ENCODE data around the gene G3BP2. TPM values are rescaled to one million over a fixed set of nuclear protein-coding genes. Genes with fewer than 3 reads are reported as not detected.

Gene G3BP2
- total and polyA plus RNA-seq, 10 of the 15 experiments (the other 5 are each of a cell fraction or from before 2014, with no cell fraction given), result 22.2 to 176 (median 102) TPM

GRCh38 chr4:75710246-75710645 lies 37.0 kb upstream of the G3BP2 start:
- no peak overlapping the region for H3K4me3 ChIP-seq
- H2AFZ ChIP-seq (ENCODE audit: control insufficient read depth, low read depth, low read length), result no peak overlapping the region
- DNase-seq (ENCODE audit: low read depth, low spot score) (no peak), ATAC-seq (no peak), FAIRE-seq (no peak)
- BruUV-seq (replicated peaks), result no TSS peak
- CTCF ChIA-PET, result interaction anchor here (0.8 to 3.9 kb wide), 13 partner anchors 9 to 837 kb away, joined by 3 to 28 read pairs (median 5); partner anchors contain the start of gene USO1
- no peaks in the 10 kb centered on the region for H3K9me3 ChIP-seq (replicated peaks; ENCODE audit: control insufficient read depth, insufficient read depth, low read length)
- no peaks in the 10 kb centered on the region; the same call in 1 of the 2 replicates for H3K4me1 ChIP-seq (ENCODE audit: control insufficient read depth, insufficient read depth, low read length)
- no peaks in the 10 kb centered on the region for H3K36me3 ChIP-seq (ENCODE audit: control insufficient read depth in 2 of 2, insufficient read depth in 2 of 2, low read length in 1 of 2)
- no peak overlapping the region for H3K4me2 ChIP-seq (ENCODE audit: control insufficient read depth, insufficient read depth)
- no peak overlapping the region for H3K9ac ChIP-seq (ENCODE audit: control insufficient read depth, insufficient read depth, low read length)
- TF ChIP-seq ZNF687 (IDR thresholded peaks at IDR 0.05) (no peak), FOXK2 (IDR thresholded peaks at IDR 0.05) (no peak), ZNF24 (IDR thresholded peaks at IDR 0.05) (no peak), GATAD2B (conservative IDR thresholded peaks at IDR 0.05; ENCODE audit: low read depth) (no peak), ATF7 (IDR thresholded peaks at IDR 0.05; ENCODE audit: low read depth) (no peak), RELB (IDR thresholded peaks at IDR 0.05; ENCODE audit: low read depth) (no peak), EED (IDR thresholded peaks at IDR 0.05; ENCODE audit: low read depth) (no peak), CEBPB (IDR thresholded peaks at IDR 0.05; ENCODE audit: borderline replicate concordance in 1 of 2, low read depth in 2 of 2, low read length in 2 of 2) (no peak), LARP7 (IDR thresholded peaks at IDR 0.05) (no peak), SUZ12 (IDR thresholded peaks at IDR 0.05; ENCODE audit: unreplicated experiment) (no peak), MYC (IDR thresholded peaks at IDR 0.05; ENCODE audit: insufficient read depth, insufficient read length, insufficient replicate concordance, low read length, severe bottlenecking) (no peak), BMI1 (IDR thresholded peaks at IDR 0.05; ENCODE audit: borderline replicate concordance) (no peak)
- SMC1A ChIA-PET (ENCODE audit: uncharacterized antibody, unreplicated experiment), result interaction anchor here (0.9 to 2.3 kb wide), 9 partner anchors 12 to 135 kb away, joined by 3 to 13 read pairs (median 3); partner anchors contain the start of gene USO1
- 67% methylated on average over 4 of the region's 4 CpGs for WGBS (ENCODE audit: insufficient coverage, insufficient replicate concordance, low lambda C conversion rate, missing lambda C conversion rate)
- no peaks in the 10 kb centered on the region for H4K20me1 ChIP-seq (ENCODE audit: control insufficient read depth, insufficient read depth)
- no peak overlapping the region for H3K27ac ChIP-seq (ENCODE audit: control insufficient read depth, insufficient read depth)
- intact Hi-C loops (cut with micrococcal nuclease; ENCODE audit: unreplicated experiment), result no loop called here
- in situ Hi-C loops (cut with MboI), result no loop called here
- no peaks in the 10 kb centered on the region for H3K79me2 ChIP-seq (ENCODE audit: control insufficient read depth, insufficient read depth, low read length)
- no peaks in the 10 kb centered on the region for H3K27me3 ChIP-seq (replicated peaks in 1 of 2; ENCODE audit: control insufficient read depth in 2 of 2, insufficient read depth in 2 of 2, low read length in 1 of 2)
- RAD21 ChIA-PET (ENCODE audit: unreplicated experiment), result interaction anchor here (0.8 to 3.4 kb wide), 7 partner anchors 12 to 140 kb away, joined by 3 to 16 read pairs (median 5); partner anchors contain the start of gene USO1
- POLR2A ChIA-PET, result interaction anchor here (0.8 to 1.7 kb wide), 2 partner anchors 36 to 136 kb away, joined by 3 to 6 read pairs; no protein-coding TSS in a partner anchor
